HuH-7 (cell line): ENCODE results near the gene CWC15.
"Not testable (repeated sequence)": the region's sequence is repeated elsewhere in the genome, so short reads cannot be mapped to it uniquely, and the experiment has no call there.

Source experiments
- DNase-seq: peaks from one replicate; pipeline ENCODE4 v3.0.0; 2011; ENCODE audit warnings: low spot score

CWC15 gene

DNA sequence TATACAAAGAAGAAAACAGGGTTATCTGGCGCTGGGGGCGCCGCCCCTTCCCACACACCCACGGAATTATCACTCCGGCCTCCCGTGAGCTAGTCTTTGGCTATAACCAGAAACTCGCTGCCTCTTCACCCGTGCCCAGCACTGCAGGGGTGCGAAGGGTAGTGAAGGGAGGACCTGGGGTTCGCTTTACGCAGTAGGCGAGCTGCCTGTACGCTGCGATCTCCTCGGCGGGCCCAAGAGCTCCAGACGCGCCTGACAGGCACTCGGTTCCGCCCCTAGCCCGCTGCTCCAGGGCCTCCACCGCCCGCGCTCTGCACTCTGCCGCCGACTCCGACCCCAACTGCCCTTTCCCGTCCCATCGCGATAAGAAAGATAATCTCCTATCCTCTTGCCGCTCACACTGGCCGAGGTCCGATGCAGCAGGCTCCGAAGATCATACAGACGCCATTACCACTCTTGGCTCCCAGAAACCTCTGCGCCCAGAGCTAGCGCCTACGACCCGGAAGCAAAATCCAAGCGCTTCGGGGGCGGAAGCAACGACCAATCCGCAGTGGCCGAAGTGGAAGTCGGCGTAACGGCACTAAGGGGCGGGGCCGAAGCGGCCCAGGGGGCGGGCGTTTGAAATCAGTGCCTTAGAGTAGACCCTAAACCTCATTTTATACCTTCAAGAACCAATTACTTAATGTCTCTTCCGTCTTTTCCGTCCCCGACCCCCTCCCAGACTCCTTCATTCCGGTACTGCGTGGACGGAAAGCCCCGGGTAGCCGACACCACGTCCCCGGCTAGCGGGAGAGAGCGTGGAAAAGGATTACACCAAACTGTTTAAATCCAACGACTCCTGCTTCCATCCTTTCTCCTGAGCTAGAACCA is at the start of gene CWC15, which contains the start of gene KDM4D:
CWC15 (minus strand) TSS at position 458 of the 870 bp plus-strand sequence. CDS start 1,371 bp downstream, outside the sequence.
KDM4D (plus strand) TSS at position 611 of the 870 bp plus-strand sequence. CDS start 23,664 bp downstream, outside the sequence.
- DNase-seq, result peak; percentile 85

DNA sequence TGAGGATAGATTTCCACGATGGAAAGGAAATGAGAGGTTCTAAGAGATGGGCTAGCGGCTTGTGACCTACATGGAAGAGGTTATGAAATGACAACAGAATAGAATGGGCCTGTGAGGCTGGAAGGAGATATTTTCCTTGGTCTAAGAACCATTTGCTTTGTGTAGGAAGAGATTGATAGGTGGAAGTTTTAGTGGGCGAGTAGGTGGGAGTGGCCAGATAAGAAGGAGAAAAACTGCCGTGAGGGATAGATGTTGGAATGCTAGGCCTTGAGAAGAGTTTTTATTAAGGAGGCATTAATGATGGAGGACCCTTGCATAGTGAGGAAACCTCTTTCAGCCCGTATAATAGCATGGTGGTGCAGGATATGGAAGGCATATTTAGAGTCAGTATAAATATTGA is 48.1 kb upstream of the CWC15 start:
- not testable (repeated sequence) for DNase-seq

DNA sequence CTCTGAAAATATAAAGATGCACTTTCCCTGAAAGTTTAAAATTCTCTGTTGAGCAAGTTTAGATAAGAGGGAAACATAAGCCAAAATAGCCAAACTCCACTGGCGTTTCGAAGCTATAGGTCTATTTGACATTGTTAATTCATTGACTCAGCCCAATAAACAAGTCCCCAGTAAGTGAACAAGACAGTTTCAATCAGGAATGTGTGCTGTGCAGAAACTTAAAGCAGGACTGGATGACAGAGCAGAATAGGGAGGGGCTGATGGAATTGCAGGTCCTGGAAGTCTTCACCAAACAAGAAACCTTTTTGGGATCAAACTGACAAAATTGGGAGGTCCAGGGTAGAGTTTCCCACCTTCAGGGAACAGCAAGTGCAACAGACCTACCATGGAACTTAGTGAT is 42.8 kb upstream of the CWC15 start:
- DNase-seq, result no peak

DNA sequence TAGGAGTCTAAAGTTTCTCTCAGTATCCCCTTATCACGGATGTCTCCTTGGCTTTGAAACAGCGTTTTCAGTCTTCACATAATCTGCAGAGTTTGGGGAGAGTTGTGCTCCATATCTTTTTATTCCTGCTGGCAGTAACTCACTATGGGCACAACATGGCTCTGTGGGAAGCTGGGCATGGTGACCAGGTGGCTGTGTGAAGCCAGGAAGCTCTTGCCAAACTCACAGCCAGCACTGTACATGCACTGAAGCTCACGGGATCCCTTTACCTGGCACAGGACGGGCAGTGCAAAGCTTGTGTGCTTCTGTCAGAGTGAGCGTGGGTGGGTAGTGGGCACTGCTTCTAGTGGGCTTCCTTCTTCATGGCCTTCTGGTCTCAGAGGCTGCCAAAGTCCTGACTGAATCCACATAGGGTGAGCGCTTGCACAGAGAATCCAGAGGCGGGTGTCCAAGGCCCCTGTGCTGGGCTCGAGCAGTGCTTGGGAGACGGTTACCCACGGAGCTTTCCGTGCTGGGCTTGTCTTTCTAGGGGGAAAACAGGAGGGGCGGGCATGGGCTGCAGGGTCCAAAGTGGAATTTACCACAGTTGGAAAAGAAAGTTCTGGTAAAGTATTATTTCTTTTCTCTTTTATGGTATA is 40.9 kb upstream of the CWC15 start:
- no peak for DNase-seq

DNA sequence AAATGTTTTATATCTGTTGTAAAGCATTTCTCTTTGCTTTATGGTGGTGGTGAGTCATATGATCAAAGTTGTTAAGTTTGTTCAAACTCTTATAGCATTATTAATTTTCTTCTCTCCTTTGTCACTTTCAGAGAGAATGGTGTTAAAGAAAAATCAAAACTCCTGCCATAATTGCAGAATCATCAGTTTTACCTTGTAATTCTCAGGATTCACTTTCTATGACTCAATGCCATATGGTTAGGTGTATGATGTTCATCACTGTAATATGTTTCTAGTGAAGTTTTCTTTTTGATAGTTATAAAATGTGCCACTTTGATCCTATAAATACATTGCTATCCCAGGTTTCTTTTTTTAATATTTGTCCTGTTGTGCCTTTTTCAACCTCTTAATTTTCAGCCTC is 38.0 kb upstream of the CWC15 start:
- no peak for DNase-seq

DNA sequence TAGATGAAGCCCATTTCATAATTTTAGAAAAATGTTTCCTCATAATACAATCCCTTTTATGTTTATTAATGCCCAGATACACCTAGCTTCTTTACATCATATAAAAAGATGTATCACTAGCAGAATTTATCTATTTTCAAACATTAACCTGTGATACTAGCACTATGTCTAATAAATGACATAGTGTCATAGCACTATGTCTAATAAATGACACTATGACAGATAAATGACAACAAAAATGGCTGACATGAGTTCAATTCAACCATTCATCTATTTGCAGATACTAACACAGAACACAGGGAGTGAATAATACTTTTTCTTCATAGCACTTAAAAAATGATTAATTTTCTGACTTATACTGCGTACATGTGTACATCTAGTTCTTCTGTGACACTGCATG is 32.3 kb upstream of the CWC15 start:
- no peak for DNase-seq

DNA sequence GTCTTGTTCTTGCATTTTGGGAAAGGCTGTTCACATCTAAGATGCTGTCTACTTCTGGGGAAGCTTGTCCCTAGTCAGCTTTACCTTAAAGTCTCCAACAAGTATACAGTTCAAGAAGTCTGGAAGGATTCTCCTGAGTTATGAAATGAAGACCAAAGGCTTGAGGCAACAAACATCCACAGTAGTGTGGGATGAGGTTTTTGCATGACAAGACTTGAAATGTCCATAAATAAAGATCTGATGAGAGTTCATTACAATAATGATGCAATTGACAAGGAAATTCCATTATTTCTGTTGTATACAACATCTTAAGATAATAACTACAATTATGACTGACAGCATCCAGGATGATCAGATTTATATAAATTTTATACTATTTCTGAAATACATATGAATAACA is 30.4 kb upstream of the CWC15 start:
- DNase-seq, result no peak

DNA sequence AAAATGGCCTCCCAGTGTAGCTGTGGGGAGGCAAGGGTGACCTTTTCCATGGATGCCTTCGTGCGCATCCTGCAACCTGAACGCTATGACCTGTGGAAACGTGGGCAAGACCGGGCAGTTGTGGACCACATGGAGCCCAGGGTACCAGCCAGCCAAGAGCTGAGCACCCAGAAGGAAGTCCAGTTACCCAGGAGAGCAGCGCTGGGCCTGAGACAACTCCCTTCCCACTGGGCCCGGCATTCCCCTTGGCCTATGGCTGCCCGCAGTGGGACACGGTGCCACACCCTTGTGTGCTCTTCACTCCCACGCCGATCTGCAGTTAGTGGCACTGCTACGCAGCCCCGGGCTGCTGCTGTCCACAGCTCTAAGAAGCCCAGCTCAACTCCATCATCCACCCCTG is 24.9 kb upstream of the CWC15 start:
- DNase-seq, result no peak

DNA sequence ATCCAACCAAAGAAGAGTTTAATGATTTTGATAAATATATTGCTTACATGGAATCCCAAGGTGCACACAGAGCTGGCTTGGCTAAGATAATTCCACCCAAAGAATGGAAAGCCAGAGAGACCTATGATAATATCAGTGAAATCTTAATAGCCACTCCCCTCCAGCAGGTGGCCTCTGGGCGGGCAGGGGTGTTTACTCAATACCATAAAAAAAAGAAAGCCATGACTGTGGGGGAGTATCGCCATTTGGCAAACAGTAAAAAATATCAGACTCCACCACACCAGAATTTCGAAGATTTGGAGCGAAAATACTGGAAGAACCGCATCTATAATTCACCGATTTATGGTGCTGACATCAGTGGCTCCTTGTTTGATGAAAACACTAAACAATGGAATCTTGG is 24.1 kb upstream of the CWC15 start:
- no peak for DNase-seq

DNA sequence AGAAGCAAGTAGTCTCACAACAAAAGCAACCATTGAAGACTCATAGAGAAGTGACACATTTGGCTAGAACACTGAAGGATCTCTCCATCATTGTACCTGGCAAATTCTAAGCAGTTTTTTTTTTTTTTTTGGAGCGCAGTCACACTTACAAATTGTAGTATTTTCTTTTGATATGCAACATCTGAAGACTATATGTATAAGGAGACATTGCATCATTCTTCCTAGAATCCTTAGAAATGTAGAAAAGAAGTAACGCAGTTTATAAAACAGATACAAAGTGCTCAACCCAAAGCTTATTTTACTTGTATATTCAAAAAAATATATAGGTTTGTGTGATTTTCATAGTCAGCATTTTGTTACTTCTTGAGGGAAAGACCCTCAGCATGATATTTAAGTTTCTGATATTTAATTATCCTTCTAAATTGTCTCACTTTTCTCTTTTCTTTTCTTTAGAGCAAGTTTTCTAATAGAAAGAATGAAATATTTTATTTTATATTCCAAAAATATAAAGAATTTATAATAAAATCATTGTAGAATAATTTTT is 20.1 kb upstream of the CWC15 start:
- DNase-seq, result no peak

DNA sequence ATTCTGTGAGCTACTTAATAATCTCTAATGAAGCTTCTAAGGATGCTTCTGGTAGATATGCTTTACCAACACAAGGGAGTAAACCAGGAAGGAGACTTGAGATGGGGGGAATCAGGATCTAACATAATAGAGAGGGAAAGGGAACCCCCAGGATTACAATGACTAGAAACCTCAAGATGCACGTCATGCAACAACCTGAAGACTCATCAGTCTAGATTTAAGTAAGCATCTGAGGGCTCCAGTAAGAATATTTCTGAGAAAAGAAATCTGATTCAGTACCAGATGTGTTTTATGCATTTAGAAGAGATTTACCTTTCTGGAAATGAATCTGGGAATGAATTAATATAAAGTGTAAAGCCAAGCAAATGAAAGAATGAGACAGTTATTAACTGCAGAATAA is 15.4 kb upstream of the CWC15 start:
- DNase-seq, result no peak

DNA sequence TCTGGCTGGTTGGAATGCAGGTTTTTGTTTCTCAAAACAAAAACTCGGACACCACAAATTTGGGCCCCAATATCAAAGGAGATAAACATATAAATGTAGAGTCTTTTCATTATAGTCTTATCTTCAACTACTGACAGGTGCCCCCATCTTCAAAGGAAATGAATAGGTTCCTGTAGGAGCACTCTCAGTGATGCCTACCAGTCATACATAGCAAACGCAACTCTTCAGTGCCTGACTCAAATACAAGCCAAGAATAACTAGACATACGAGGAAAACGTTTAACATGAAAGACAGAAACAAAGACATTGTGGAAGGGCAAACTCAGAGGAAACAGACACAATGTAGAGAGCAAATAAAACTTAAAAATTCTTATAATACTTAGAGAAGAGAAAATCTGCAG is 14.0 kb upstream of the CWC15 start:
- no peak for DNase-seq

DNA sequence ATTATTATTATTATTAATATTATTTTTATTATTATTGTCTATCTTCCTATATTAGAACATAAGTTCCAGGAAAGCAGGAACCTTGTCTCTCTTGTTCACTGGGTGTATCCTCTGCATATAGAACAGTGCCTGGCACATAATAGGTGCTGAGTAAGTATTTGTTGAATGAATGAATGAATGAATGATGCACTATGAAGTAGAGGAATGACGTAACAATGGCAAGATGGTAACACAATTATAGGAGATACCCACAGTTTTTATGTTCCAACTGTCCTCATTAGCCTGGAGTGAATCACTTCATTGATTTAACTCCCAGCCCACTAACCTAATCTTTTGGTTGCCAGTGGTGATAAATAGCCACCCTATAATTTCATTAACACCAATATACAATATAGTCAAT is 2.2 kb upstream of the CWC15 start:
- DNase-seq, result no peak

DNA sequence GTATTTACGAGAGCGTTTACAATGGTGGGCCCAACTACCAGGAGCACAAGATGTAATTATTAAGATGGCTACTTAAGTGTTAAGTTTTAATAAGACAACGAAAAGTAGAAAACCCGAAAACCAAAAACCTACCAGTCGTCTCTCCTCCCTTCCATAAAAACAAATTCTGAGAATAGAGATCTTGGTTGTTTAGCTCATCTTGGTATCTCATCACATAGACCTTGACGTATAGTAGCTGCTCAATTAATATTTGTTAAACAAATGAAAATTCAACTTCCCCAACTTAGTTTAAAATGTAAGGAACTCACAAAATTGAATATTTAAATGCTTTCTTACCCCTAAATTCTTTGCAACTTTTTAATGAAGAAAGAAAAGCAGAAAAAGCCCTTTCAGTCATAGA is 822 bp upstream of the CWC15 start:
- DNase-seq, result no peak

DNA sequence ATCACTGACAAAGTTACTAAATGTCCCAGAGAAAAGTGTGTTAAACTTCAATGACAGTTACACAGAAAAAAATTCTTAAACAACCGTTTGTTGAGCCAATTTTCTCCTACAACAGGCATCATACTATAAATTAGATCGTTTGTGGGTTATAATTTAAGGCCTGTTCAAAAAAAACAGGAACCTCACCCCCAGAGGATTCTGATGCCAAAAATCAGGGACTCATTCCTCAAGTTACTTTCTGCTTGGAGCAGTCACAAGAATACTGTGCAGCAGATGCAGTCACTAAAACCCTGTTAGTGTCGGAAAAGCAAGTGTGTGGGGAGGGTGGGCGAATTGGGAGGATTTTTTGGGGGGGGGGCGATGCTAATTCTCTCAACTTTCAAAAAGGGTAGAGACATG is 657 bp downstream of the CWC15 start:
- DNase-seq, result no peak

DNA sequence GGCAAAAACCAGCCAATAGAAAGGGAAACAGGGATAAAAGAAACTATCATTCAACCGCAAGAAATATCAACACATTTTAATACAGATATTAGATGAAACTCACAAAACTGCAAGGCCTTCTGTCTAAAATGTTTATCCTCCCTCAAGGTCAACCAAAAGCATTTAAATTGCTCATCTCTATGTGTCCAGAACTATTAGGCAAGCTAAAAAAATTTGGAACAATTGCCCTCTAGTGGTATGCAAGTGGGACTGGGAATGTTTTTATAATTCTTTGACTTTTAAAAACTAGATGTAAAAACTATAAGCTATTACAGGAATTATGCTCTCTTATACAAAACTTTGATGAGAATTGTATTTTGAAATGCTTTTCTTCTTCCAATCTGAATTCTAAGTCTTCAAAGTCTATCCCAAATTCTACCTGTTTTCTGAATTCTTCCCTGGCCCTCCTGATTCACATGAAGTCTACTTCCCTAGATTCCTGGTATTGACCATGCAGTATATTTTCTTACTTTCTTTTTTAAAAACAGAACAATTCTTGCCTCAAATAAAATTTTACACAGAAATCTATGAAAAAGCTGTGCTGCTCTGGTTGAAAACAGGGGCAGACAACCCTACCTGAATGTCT is 4.9 kb downstream of the CWC15 start:
- no peak for DNase-seq

DNA sequence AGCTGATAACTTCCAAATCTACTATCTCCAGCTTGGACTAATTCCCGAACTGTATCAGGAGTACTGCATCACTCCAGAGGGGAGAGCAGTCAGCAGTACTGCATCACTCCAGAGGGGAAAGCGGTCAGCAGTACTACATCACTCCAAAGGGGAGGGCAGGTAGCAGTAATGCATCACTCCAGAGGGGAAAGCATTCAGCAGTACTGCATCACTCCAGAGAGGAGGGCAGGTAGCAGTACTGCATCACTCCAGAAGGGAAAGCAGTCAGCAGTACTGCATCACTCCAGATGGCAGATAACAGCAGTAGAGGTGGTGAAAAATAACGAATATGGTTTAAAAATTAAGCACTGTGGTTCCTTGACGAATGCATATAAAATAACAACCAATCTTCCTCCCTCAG is 8.4 kb downstream of the CWC15 start:
- DNase-seq, result no peak

DNA sequence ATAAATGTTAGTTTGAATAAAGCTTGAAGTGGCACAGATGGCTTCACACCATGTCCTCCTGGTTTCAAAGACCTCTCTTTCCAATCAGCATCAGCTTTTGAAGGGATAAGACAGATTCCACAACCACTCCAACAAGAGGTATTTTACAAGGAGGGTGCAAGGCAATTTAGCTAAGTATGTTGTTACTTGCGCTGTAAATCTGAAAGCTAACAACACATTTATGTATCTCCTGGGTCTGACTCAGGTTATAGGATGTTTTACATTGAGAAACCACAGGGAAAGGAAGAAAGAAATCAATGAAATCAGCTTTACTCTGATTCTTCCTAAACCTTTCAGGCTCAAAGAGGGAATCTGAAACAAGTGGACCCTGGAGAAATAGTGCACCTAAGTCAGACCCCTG is 12.1 kb downstream of the CWC15 start:
- no peak for DNase-seq

DNA sequence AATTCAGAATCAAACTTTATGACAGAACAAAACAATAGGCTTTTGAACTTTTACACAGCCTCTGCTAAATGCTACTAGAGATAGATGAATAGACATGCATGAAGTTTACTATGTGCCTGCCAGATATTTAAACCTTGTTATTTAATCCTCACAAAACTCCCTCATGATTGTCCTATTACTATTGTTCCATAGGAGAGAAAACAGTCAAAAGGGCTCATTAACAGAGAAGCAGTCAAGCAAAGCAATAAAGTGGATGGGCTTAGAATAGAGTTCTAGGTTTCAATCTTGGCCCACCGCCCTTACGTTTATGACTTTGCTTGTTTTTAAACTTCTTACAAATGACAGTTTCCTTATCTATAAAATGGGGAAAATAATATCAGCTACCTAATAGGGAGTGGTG is 12.9 kb downstream of the CWC15 start:
- DNase-seq, result no peak

DNA sequence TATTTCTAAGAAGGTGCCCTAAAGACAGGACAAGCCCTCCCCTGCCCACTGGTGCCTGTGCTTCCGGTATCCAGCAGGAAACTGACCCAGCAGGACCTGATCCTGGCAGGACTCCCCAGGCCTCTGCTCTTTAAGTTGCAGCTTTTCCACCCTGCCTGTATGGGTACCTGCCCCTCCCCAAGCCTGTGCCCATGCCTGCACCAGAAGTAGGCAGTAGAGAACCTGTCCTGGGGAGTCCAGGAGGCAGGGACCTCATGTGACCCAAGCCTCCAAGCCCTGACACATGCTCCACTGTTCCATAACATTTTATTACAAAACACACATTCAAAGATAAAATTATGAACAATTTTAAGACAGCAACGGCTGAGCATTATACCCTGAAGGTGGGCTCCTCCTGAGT is 14.2 kb downstream of the CWC15 start:
- no peak for DNase-seq

DNA sequence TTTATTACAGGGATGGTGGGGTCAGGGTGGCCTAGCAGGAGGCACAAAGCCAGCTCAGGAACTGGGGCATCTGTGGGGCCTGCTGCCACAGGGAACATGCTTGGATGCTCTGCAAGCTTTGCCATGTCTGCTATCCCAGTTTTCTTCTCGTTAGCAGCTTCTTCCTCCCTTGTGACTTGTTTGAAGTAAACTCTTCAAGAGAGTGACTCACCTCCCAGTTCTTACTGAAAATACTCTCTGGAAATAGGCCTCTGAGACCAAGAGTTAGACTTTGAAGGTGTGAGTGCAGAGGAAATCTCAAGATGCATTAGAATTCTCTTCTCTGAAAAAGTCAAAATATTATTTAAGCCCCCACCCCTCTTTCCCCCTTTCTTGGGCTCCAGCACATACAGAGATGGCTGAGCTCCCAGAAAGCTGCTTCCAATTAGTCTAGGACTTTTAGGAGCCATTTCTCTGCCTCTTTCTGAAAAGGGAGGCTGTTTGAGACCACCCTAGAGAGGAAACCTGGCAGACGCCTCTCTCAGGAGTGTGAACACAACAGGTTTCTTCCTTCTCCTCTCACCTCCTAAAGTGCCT is 15.1 kb downstream of the CWC15 start:
- no peak for DNase-seq

DNA sequence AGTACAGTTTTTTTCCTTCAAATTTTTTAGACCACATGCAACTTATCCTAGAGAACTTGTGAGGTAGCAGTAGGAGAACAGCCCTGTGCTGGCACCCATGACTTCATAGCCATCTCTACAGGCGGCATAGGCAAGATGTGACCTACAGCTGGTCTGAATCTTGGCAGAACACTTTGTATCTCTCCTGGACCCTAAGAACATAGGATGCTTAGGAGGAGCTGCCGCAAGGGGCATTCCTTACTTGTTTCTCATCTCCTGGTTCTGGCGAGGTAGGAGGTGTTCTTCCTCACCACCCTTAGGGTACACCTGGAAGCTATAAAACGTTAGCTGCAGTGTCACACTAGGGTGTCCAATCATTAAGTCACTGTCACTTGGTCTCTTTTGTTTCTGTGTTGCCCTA is 16.4 kb downstream of the CWC15 start:
- DNase-seq, result no peak

DNA sequence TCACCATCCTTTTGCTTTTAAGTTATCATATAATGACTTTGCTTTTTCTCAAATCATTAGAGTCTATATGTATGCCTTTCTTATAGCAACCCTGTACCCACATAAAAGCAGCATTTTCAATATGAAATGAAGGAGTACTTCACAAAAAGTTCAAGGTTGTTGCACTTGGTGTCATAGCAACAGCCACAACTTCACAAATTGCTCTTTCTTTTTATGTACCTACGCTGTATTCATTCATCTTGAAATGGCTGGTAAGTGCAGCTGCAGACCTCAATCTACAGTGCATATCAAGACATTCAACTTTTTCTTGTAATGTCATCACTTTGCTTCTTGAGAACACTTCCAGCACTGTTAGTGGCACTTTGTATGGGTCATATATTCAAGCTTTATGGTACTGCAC is 18.6 kb downstream of the CWC15 start:
- no peak for DNase-seq
